HEK293 (cell line): ENCODE measurements around the gene ARF4.

Experiments
- CTCF ChIA-PET: fragments of 350-600 bp; formaldehyde crosslinking; extraction: SDS; loops from one replicate; lab custom pipeline; 2021; ENCODE audit warnings: antibody characterized with exemption; lab: Yijun Ruan, JAX
- POLR2A ChIA-PET: fragments of 300-600 bp; formaldehyde crosslinking; extraction: SDS; loops from one replicate; lab custom pipeline; 2020; ENCODE audit warnings: antibody characterized with exemption, inconsistent platforms; lab: Yijun Ruan, JAX
- H3K27ac ChIP-seq: fragments of 200-500 bp; sonication (Bioruptor generic); 2 replicates; pipeline ENCODE4 v1.5.1; 2014; ENCODE audit warnings: low read depth, low read length, control low read depth, inconsistent platforms; ENCODE audit errors: extremely low read depth
- H3K36me3 ChIP-seq, 2 experiments: fragments of 200-500 bp in 1 of 2; sonication (Bioruptor generic) in 1 of 2; 1 replicate in 1 of 2; 2 replicates in 1 of 2; pipeline ENCODE4 v1.5.1; 2014 to 2017; ENCODE audit warnings: inconsistent platforms in 2 of 2, low read length in 2 of 2; ENCODE audit not compliant: control insufficient read depth in 2 of 2, insufficient read depth in 1 of 2
- H3K4me1 ChIP-seq: fragments of 200-500 bp; sonication (Bioruptor generic); 2 replicates; pipeline ENCODE4 v1.5.1; 2014; ENCODE audit warnings: mild to moderate bottlenecking, low read length, inconsistent platforms; ENCODE audit not compliant: control insufficient read depth, insufficient read depth
- H3K4me3 ChIP-seq: 2 replicates; pipeline ENCODE4 v1.5.1; 2011; ENCODE audit warnings: low read depth, mild to moderate bottlenecking, control low read depth, low read length, moderate library complexity
- H3K9me3 ChIP-seq: fragments of 200-500 bp; sonication (Bioruptor generic); 2 replicates; pipeline ENCODE4 v1.5.1; 2014; ENCODE audit warnings: low read depth, low read length, inconsistent platforms; ENCODE audit not compliant: control insufficient read depth, insufficient read depth
- ELK4 ChIP-seq: IDR thresholded peaks from 2 replicates; pipeline ENCODE4 v1.6.1; 2011; ENCODE audit warnings: mild to moderate bottlenecking, low read depth, low read length, borderline replicate concordance
- GLI2 ChIP-seq: fragments of 450-650 bp; formaldehyde crosslinking; IDR thresholded peaks from 2 replicates; pipeline ENCODE4; 2017; ENCODE audit warnings: missing biosample characterization, missing genetic modification characterization, low read depth, borderline replicate concordance
- HOXA7 ChIP-seq: sonication (generic); formaldehyde crosslinking; IDR thresholded peaks from 2 replicates; pipeline ENCODE4 v1.8.1; 2022; ENCODE audit warnings: missing genetic modification reagents, borderline replicate concordance
- HOXC10 ChIP-seq: sonication (generic); formaldehyde crosslinking; IDR thresholded peaks from 2 replicates; pipeline ENCODE4 v1.8.1; 2023; ENCODE audit warnings: mild to moderate bottlenecking, missing genetic modification reagents
- KLF7 ChIP-seq: fragments of 450-650 bp; formaldehyde crosslinking; IDR thresholded peaks from 2 replicates; pipeline ENCODE4 v1.5.1; 2016; ENCODE audit warnings: missing biosample characterization, missing genetic modification characterization, borderline replicate concordance
- PRDM10 ChIP-seq: fragments of 450-650 bp; formaldehyde crosslinking; IDR thresholded peaks from 2 replicates; pipeline ENCODE4 v1.5.1; 2016; ENCODE audit warnings: missing biosample characterization, missing genetic modification characterization
- SETDB1 ChIP-seq: IDR thresholded peaks from one replicate; pipeline ENCODE4 v1.6.1; 2017; ENCODE audit warnings: mild to moderate bottlenecking, low read length, moderate library complexity, mixed read lengths; ENCODE audit not compliant: insufficient read length
- SP2 ChIP-seq: fragments of 450-650 bp; formaldehyde crosslinking; IDR thresholded peaks from 2 replicates; pipeline ENCODE4 v1.5.1; 2016; ENCODE audit warnings: missing biosample characterization, missing genetic modification characterization
- TCF7L2 ChIP-seq: IDR thresholded peaks from 2 replicates; pipeline ENCODE4 v1.6.1; 2011; ENCODE audit warnings: low read depth, mild to moderate bottlenecking, inconsistent platforms, low read length, moderate library complexity, borderline replicate concordance
- ZBTB26 ChIP-seq: fragments of 450-650 bp; formaldehyde crosslinking; optimal IDR thresholded peaks from 2 replicates; pipeline ENCODE3; 2016; ENCODE audit warnings: missing biosample characterization, mild to moderate bottlenecking, missing genetic modification characterization
- ZNF132 ChIP-seq: fragments of 450-650 bp; formaldehyde crosslinking; IDR thresholded peaks from 2 replicates; pipeline ENCODE4 v1.5.1; 2017; ENCODE audit warnings: missing biosample characterization, missing genetic modification characterization, borderline replicate concordance
- ZNF148 ChIP-seq: fragments of 450-650 bp; formaldehyde crosslinking; IDR thresholded peaks from 2 replicates; pipeline ENCODE4 v1.5.0; 2017; ENCODE audit warnings: missing biosample characterization, missing genetic modification characterization, borderline replicate concordance
- ZNF2 ChIP-seq: fragments of 450-650 bp; formaldehyde crosslinking; IDR thresholded peaks from 2 replicates; pipeline ENCODE4 v1.5.1; 2016; ENCODE audit warnings: missing biosample characterization, missing genetic modification characterization
- ZNF423 ChIP-seq: fragments of 450-650 bp; formaldehyde crosslinking; IDR thresholded peaks from 2 replicates; pipeline ENCODE4 v1.5.1; 2016; ENCODE audit warnings: missing biosample characterization, missing genetic modification characterization
- ZNF426 ChIP-seq: fragments of 450-650 bp; formaldehyde crosslinking; IDR thresholded peaks from 2 replicates; pipeline ENCODE4 v1.5.1; 2017; ENCODE audit warnings: missing biosample characterization, missing genetic modification characterization, mild to moderate bottlenecking, inconsistent platforms, moderate library complexity
- ZNF513 ChIP-seq: fragments of 450-650 bp; IDR thresholded peaks from 2 replicates; pipeline ENCODE4 v1.5.1; 2018; ENCODE audit warnings: missing biosample characterization, missing genetic modification characterization
- ZNF514 ChIP-seq: fragments of 450-650 bp; formaldehyde crosslinking; IDR thresholded peaks from 2 replicates; pipeline ENCODE4 v1.5.1; 2016; ENCODE audit warnings: missing biosample characterization, missing genetic modification characterization
- ZNF571 ChIP-seq: fragments of 450-650 bp; formaldehyde crosslinking; IDR thresholded peaks from 2 replicates; pipeline ENCODE4 v1.5.0; 2017; ENCODE audit warnings: missing biosample characterization, missing genetic modification characterization
- ZNF626 ChIP-seq: fragments of 450-650 bp; sonication (Bioruptor Pico); formaldehyde crosslinking; IDR thresholded peaks from 2 replicates; pipeline ENCODE4 v1.5.1; 2018; ENCODE audit warnings: missing biosample characterization, missing genetic modification characterization, inconsistent platforms
- ZNF658 ChIP-seq: fragments of 450-650 bp; formaldehyde crosslinking; IDR thresholded peaks from 2 replicates; pipeline ENCODE4; 2016; ENCODE audit warnings: missing biosample characterization, missing genetic modification characterization
- ZNF660 ChIP-seq: fragments of 450-650 bp; IDR thresholded peaks from 2 replicates; pipeline ENCODE4 v1.5.1; 2018; ENCODE audit warnings: missing biosample characterization, mild to moderate bottlenecking, missing genetic modification characterization
- ZNF76 ChIP-seq: fragments of 450-650 bp; formaldehyde crosslinking; IDR thresholded peaks from 2 replicates; pipeline ENCODE4; 2016; ENCODE audit warnings: low read depth, missing biosample characterization, missing genetic modification characterization, borderline replicate concordance
- ZNF830 ChIP-seq: fragments of 450-650 bp; IDR thresholded peaks from 2 replicates; pipeline ENCODE4 v1.5.0; 2018; ENCODE audit warnings: missing biosample characterization, missing genetic modification characterization, low read depth, mild to moderate bottlenecking, moderate library complexity

Gene ARF4

GRCh38 chr3:57569859-57570450, 27.2 kb downstream of the ARF4 start (continued):
- no peak for TF ChIP-seq PRDM10 (tag by site-specific recombination)
- TF ChIP-seq TCF7L2 = no peak
- no peak for TF ChIP-seq ZNF2
- no peak for TF ChIP-seq ZNF423
- no peak for TF ChIP-seq KLF7 (tag by site-specific recombination)
- no peak for TF ChIP-seq ZNF658 (tag by site-specific recombination)
- no peak for TF ChIP-seq ZNF626 (tag by site-specific recombination)
- TF ChIP-seq ZNF426 = no peak
- no peak for TF ChIP-seq ZNF514 (tag by site-specific recombination)
- no peak for TF ChIP-seq ZNF571 (tag by site-specific recombination)

- H3K27ac ChIP-seq = no peak overlapping the region
These were observed 37.6 kb downstream of the ARF4 start for GRCh38 chr3:57559526-57559925.

GRCh38 chr3:57557085-57557537, 40.0 kb downstream of the ARF4 start:
- Histone ChIP-seq H3K9me3 (no peaks in the 10 kb centered on the region), H3K4me1 (no peaks in the 10 kb centered on the region), H3K27ac (no peak overlapping the region; the same call in 1 of the 2 replicates), H3K4me3 (peak overlapping the region; percentile 96), H3K36me3 (peaks cover 6 to 41% of the 10 kb centered on the region in 2 experiments; a peak in 1 of 3 replicates)
- POLR2A ChIA-PET = interaction anchor here (0.6 to 2.3 kb wide), 6 partner anchors 9 to 159 kb away, joined by 3 to 11 read pairs (median 5); partner anchors contain the start of gene ARF4
- CTCF ChIA-PET = interaction anchor here (0.6 to 1.6 kb wide), 3 partner anchors 50 to 756 kb away, joined by 3 to 5 read pairs (median 3); no protein-coding TSS in a partner anchor
- TF ChIP-seq ZNF148 (tag by site-specific recombination) (no peak), SP2 (tag by site-specific recombination) (peak; percentile 27; the same call in 1 of the 2 replicates), ZNF513 (no peak), ZBTB26 (tag by site-specific recombination) (peak; percentile 14), ZNF76 (peak; percentile 50; the same call in 1 of the 2 replicates), ZNF132 (no peak), HOXC10 (CRISPR knock-in tag) (no peak), ZNF830 (tag by site-specific recombination) (no peak)

More at GRCh38 chr3:57559526-57559925, 37.6 kb downstream of the ARF4 start:
- H3K4me3 ChIP-seq = no peak overlapping the region
- TF ChIP-seq GLI2 (tag by site-specific recombination) (no peak), ELK4 (no peak), ZNF830 (tag by site-specific recombination) (no peak), SETDB1 (no peak), ZNF658 (tag by site-specific recombination) (no peak), ZNF660 (tag by site-specific recombination) (no peak), HOXA7 (CRISPR knock-in tag) (no peak)
- TF ChIP-seq, all 188 proteins: peak for 0
- Histone ChIP-seq H3K4me1 (no peaks in the 10 kb centered on the region), H3K36me3 (peaks cover 6 to 56% of the 10 kb centered on the region in 2 experiments; a peak in 2 of 3 replicates), H3K9me3 (no peaks in the 10 kb centered on the region)
- ChIA-PET CTCF (interaction anchor here (0.6 kb wide), 1 partner anchor 11 kb away, joined by 3 read pairs; no protein-coding TSS in a partner anchor), POLR2A (no interaction called here)
